GM23338 (cell line): ENCODE data around the gene CRISPLD2. TPM values are rescaled to one million over a fixed set of nuclear protein-coding genes. Genes with fewer than 3 reads are reported as not detected.

Experiments
- ATAC-seq: fragments of 200-7000 bp; cut with Tn5 transposase; 3 replicates; pipeline ENCODE4 v1.9.1; 2020
- DNase-seq: peaks from one replicate; pipeline ENCODE4 v3.0.0-alpha.2; 2015; ENCODE audit warnings: low spot score
- H2AFZ ChIP-seq: fragments of 200-600 bp; sonication (generic); 2 replicates; pipeline ENCODE4 v1.8.0; 2016; ENCODE audit warnings: antibody characterized with exemption, mild to moderate bottlenecking, moderate library complexity
- H3F3A ChIP-seq: fragments of 200-600 bp; sonication (generic); replicated peaks from 2 replicates; pipeline ENCODE4 v1.8.0; 2017; ENCODE audit warnings: antibody characterized with exemption, mixed run types, low read depth
- H3K27ac ChIP-seq: fragments of 200-600 bp; sonication (generic); 2 replicates; pipeline ENCODE4 v1.6.1; 2016; ENCODE audit warnings: low read depth
- H3K27me3 ChIP-seq: fragments of 200-600 bp; sonication (generic); 2 replicates; pipeline ENCODE4 v1.8.0; 2016; ENCODE audit warnings: mild to moderate bottlenecking, mixed run types, moderate library complexity; ENCODE audit not compliant: insufficient read depth
- H3K36me3 ChIP-seq: fragments of 200-600 bp; sonication (generic); 2 replicates; pipeline ENCODE4 v1.8.0; 2016; ENCODE audit warnings: mild to moderate bottlenecking; ENCODE audit not compliant: insufficient read depth
- H3K4me1 ChIP-seq: fragments of 200-600 bp; sonication (generic); 2 replicates; pipeline ENCODE4 v1.8.0; 2016; ENCODE audit warnings: mild to moderate bottlenecking, moderate library complexity; ENCODE audit not compliant: insufficient read depth
- H3K4me2 ChIP-seq: fragments of 200-600 bp; sonication (generic); 2 replicates; pipeline ENCODE4 v1.7.1; 2017; ENCODE audit warnings: mixed run types
- H3K4me3 ChIP-seq: fragments of 200-600 bp; sonication (generic); 2 replicates; pipeline ENCODE4 v1.6.1; 2016; ENCODE audit warnings: mixed run types
- H3K79me2 ChIP-seq: fragments of 200-600 bp; sonication (generic); replicated peaks from 2 replicates; pipeline ENCODE4 v1.8.0; 2017; ENCODE audit warnings: mild to moderate bottlenecking; ENCODE audit not compliant: insufficient read depth
- H3K9me2 ChIP-seq: fragments of 200-600 bp; sonication (generic); 2 replicates; pipeline ENCODE4 v1.8.0; 2017; ENCODE audit not compliant: insufficient read depth
- H4K20me1 ChIP-seq: fragments of 200-600 bp; sonication (generic); replicated peaks from 2 replicates; pipeline ENCODE4 v1.8.0; 2017; ENCODE audit warnings: mild to moderate bottlenecking; ENCODE audit not compliant: insufficient read depth
- H3K27ac Mint-ChIP-seq: 2 replicates; pipeline ENCODE4 v1.8.0; 2020; ENCODE audit warnings: inconsistent platforms, mild to moderate bottlenecking, moderate library complexity, mixed read lengths
- H3K27me3 Mint-ChIP-seq: 3 replicates; pipeline ENCODE4 v1.8.0; 2022; ENCODE audit warnings: low read depth, mild to moderate bottlenecking, moderate library complexity, mixed read lengths, inconsistent platforms; ENCODE audit not compliant: insufficient read depth, poor library complexity
- H3K36me3 Mint-ChIP-seq: 3 replicates; pipeline ENCODE4 v1.8.0; 2021; ENCODE audit warnings: low read depth, mild to moderate bottlenecking, inconsistent platforms, moderate library complexity, mixed read lengths
- H3K4me1 Mint-ChIP-seq: 3 replicates; pipeline ENCODE4 v1.8.0; 2020; ENCODE audit warnings: mild to moderate bottlenecking, inconsistent platforms, mixed read lengths
- H3K4me3 Mint-ChIP-seq: 3 replicates; pipeline ENCODE4 v1.8.0; 2021; ENCODE audit warnings: moderate library complexity, mild to moderate bottlenecking, inconsistent platforms, mixed read lengths
- H3K9me3 Mint-ChIP-seq: 3 replicates; pipeline ENCODE4 v1.8.0; 2020; ENCODE audit warnings: moderate library complexity, mild to moderate bottlenecking, inconsistent platforms, mixed read lengths
- CREB1 ChIP-seq: fragments of 250-450 bp; sonication (Bioruptor Pico); IDR thresholded peaks from 2 replicates; pipeline ENCODE4 v1.5.0; 2020; ENCODE audit warnings: low read depth, mild to moderate bottlenecking, moderate library complexity
- ETS1 ChIP-seq: IDR thresholded peaks from 2 replicates; pipeline ENCODE4 v1.6.1; 2016; ENCODE audit warnings: antibody characterized with exemption
- EZH2 ChIP-seq: fragments of 200-600 bp; sonication (generic); IDR thresholded peaks from one replicate; pipeline ENCODE4 v1.8.0; 2017; ENCODE audit warnings: antibody characterized with exemption, mild to moderate bottlenecking, low read depth; ENCODE audit not compliant: unreplicated experiment
- EZH2phosphoT487 ChIP-seq: fragments of 200-600 bp; sonication (generic); IDR thresholded peaks from one replicate; pipeline ENCODE4 v1.8.1; 2018; ENCODE audit warnings: antibody characterized with exemption; ENCODE audit not compliant: unreplicated experiment
- JUNB ChIP-seq: IDR thresholded peaks from one replicate; pipeline ENCODE4 v1.6.1; 2016; ENCODE audit warnings: antibody characterized with exemption; ENCODE audit not compliant: unreplicated experiment
- NANOG ChIP-seq: IDR thresholded peaks from 2 replicates; pipeline ENCODE4 v1.6.1; 2016; ENCODE audit warnings: antibody characterized with exemption, borderline replicate concordance
- ZNF114 ChIP-seq: fragments of 250-450 bp; sonication (Bioruptor Pico); IDR thresholded peaks from 2 replicates; pipeline ENCODE4 v1.5.0; 2020; ENCODE audit warnings: mild to moderate bottlenecking, moderate library complexity
- ZNF331 ChIP-seq: fragments of 250-450 bp; sonication (Bioruptor Pico); IDR thresholded peaks from 2 replicates; pipeline ENCODE4 v1.5.0; 2020; ENCODE audit warnings: low read depth, mild to moderate bottlenecking, moderate library complexity
- ZNF462 ChIP-seq: fragments of 250-450 bp; sonication (Bioruptor Pico); IDR thresholded peaks from 2 replicates; pipeline ENCODE4 v1.5.0; 2020; ENCODE audit warnings: mild to moderate bottlenecking, moderate library complexity
- polyA plus RNA-seq: library from polyadenylated mRNA; unstranded; fragments of >200 nt; fragmentation: Nextera tagmentation; extraction: Ambion mirVana; gene quantifications from 2 replicates; pipeline ENCODE4 v1.2.1, GENCODE V29; 2016
- total RNA-seq: library from RNA; depleted of rRNA; stranded (reverse); fragments of >200 nt; shearing (Covaris generic); gene quantifications from 2 replicates; pipeline ENCODE4 v1.2.3, GENCODE V29; 2014

Gene CRISPLD2
- total and polyA plus RNA-seq, 2 experiments from 2014 or later: 2.6 to 8.3 TPM

- TF ChIP-seq ZNF462 (CRISPR knock-in tag): no peak
Measured at GRCh38 chr16:84863481-84863814, 43.7 kb downstream of the CRISPLD2 start (continued).

GRCh38 chr16:84864326-84864955 is 44.7 kb downstream of the CRISPLD2 start:
- Histone ChIP-seq H3K27me3 (no peaks in the 10 kb centered on the region), H4K20me1 (no peaks in the 10 kb centered on the region), H3K27ac (no peak overlapping the region), H2AFZ (no peak overlapping the region), H3F3A (no peaks in the 10 kb centered on the region), H3K4me3 (no peak overlapping the region), H3K36me3 (no peaks in the 10 kb centered on the region), H3K79me2 (no peaks in the 10 kb centered on the region), H3K9me2 (peaks cover 3% of the 10 kb centered on the region; the same call in 1 of the 2 replicates), H3K4me2 (no peak overlapping the region), H3K4me1 (no peaks in the 10 kb centered on the region)
- no peak overlapping the region for H3K4me3 Mint-ChIP-seq
- ATAC-seq: no peak
- peaks cover 7% of the 10 kb centered on the region for H3K4me1 Mint-ChIP-seq
- DNase-seq: no peak
- H3K27ac Mint-ChIP-seq: no peak overlapping the region
- H3K9me3 Mint-ChIP-seq: peaks cover 13% of the 10 kb centered on the region
- H3K27me3 Mint-ChIP-seq: peaks cover 4% of the 10 kb centered on the region
- peaks cover 15% of the 10 kb centered on the region for H3K36me3 Mint-ChIP-seq
- TF ChIP-seq NANOG (no peak), ZNF331 (CRISPR knock-in tag) (no peak), ZNF462 (CRISPR knock-in tag) (no peak), CREB1 (CRISPR knock-in tag) (no peak), EZH2phosphoT487 (no peak), ZNF114 (CRISPR knock-in tag) (no peak), JUNB (no peak), ETS1 (no peak), EZH2 (no peak)
